ENCODE results near the gene KIF18A.

- no peak for TF ChIP-seq POLR2A (IDR thresholded peaks at IDR 0.05)
- TF ChIP-seq CTCF (IDR thresholded peaks at IDR 0.05) = no peak
These were observed 112.9 kb downstream of the KIF18A start for GRCh38 chr11:27995083-27995482.
